Cardiac fibroblast (primary cell): Measurements from ENCODE around the gene TTBK1.

ENCODE experiments used
- DNase-seq, 2 donors: peaks; one replicate each; pipeline versions ENCODE4 v3.0.0 to v3.0.0-alpha.2; 2010; ENCODE audit warnings: low read depth in 2 of 2
- H3K4me3 ChIP-seq, 2 donors: replicated peaks in 1 of 2; 1 replicate in 1 of 2; 2 replicates in 1 of 2; pipeline ENCODE4 v1.5.1; 2011; ENCODE audit warnings: low read depth in 2 of 2, low read length in 2 of 2, mild to moderate bottlenecking in 2 of 2, moderate library complexity in 1 of 2
- TF ChIP-seq, protein P1 (sequence below): IDR thresholded peaks from one replicate; pipeline ENCODE4 v1.5.1; 2011; ENCODE audit warnings: low read depth, mild to moderate bottlenecking, low read length, inconsistent platforms

TTBK1 gene

DNA sequence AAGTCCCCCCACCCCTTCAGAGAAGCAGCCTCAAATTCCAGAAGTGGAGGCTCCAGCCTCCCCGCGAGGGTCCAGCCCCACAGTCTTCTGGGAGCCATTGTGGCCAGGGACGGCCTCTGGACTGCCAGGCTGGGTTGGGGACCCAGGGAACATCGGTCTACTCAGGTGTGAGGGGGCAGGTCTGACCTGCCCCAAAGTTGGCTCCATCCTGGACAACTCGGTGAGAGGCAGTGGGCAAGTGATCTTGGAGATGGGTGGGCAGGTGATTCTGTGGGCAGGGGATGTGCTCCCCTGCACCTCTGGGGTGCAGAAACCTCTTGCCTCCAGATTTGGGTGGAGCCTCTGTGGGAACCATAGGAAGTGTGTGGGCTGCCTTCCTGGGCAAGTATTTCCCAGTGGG lies 42.6 kb downstream of the TTBK1 start:
- TF ChIP-seq, protein P1, sequence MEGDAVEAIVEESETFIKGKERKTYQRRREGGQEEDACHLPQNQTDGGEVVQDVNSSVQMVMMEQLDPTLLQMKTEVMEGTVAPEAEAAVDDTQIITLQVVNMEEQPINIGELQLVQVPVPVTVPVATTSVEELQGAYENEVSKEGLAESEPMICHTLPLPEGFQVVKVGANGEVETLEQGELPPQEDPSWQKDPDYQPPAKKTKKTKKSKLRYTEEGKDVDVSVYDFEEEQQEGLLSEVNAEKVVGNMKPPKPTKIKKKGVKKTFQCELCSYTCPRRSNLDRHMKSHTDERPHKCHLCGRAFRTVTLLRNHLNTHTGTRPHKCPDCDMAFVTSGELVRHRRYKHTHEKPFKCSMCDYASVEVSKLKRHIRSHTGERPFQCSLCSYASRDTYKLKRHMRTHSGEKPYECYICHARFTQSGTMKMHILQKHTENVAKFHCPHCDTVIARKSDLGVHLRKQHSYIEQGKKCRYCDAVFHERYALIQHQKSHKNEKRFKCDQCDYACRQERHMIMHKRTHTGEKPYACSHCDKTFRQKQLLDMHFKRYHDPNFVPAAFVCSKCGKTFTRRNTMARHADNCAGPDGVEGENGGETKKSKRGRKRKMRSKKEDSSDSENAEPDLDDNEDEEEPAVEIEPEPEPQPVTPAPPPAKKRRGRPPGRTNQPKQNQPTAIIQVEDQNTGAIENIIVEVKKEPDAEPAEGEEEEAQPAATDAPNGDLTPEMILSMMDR = no peak
- no peak overlapping the region for H3K4me3 ChIP-seq
- no peak for DNase-seq

DNA sequence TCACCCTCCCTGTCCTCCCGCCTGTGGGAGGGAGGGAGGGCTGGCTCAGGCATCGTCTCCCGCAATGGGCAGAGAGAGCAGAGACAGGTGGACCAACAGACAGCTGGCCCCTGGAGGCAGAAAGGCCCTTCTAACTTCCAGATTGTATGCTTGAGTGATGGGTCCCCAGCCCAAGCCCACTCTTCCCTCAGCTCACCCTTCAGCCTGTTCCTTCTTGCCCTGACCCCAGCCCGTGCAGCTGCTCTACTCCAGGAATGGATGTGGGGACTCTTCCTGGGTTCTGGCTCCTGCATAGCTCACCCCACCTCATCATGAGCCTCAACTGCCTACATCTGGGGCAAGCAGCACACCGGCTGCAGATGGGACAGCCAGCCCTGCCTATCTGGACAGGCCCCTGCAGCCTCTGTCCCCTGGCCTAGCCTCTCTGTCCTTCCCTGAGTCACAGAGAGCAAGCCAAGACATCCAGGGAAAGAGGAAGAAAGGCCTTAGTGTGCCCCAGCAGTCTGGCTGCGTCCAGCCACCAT lies 43.2 kb downstream of the TTBK1 start:
- DNase-seq = no peak
- TF ChIP-seq, protein P1 = no peak
- H3K4me3 ChIP-seq = no peak overlapping the region

DNA sequence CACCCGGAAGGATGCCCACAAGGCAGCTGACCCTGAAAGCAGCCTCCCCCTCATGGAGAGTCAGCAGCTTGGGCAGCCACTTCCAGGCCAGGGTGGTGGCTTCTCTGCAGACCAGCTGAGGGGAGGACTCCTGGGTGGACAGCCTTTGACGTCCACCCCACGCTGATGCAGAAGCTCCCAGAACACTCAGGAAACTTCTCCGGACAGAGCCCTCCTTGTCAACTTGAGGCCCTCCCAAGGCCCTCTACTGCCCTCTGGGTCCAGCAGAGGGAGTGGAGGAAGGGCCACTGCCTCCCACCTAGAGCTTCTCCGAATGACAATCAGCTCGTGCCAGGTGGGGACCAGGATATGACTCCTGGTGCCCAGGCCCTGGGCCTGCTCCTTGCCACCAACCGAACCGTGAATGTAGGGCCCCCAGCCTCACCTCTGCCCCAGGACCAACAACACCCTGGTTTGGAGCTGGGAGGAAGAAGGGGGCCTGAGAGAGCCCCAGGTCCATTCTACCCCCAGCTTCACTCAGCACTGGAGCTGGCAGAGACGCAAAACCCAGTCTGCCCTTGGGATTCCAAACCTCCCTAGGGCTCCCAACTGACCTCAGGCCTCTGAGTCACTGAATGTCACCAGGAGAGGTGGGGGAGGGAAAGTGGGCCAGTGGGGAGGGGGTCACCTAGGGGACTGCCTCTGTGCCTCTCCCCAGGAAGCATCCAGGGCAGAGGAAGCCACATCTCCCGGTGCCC lies 43.9 kb downstream of the TTBK1 start:
- no peak overlapping the region for H3K4me3 ChIP-seq
- TF ChIP-seq, protein P1 = peak; percentile 5
- peak in 1 of 2 donors; percentile 4 for DNase-seq

DNA sequence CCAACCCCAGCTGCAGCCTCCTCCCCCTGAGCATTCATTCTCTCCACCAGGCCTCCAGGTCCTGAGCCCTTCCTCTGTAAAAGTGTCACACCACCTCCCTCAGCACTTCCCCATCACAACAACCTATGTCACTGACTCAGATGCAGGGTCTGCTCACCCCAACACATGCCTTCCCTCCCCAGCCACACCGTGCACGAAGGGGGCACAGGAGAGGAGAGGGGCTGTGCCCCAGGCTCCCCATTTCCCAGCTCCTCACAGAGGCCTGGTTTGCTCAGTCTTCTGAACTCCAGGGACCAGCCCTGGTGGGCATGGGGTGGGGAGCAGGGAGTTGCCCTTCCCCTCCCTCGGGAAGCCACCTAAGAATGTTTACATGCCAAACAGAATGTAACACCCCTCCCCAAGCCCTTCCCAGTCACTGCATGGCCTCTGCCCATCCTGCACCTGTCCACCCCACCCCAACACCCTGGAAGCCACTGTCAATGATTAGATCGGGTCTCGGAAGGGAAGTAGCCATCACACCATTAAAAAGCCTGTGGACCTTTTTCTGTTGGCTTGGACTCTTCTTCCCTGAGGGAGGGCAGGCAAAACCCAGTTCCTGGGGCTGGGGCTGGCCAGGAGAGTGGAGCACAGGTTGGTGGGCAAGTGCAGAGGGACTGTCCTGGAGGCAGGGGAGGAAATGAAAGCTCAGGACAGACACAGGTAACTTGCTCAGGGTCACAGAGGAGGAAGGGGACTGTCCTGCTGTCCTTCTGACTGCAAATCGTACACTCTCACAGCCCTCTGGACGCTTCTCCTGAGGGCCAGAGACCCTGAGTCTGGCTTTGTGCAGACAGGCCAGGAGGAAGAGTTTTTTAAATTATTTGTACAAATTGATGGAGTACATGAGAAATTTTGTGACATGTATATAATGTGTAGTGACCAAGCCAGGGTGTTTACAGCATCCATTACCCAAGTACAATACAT lies 44.7 kb downstream of the TTBK1 start:
- TF ChIP-seq, protein P1 = no peak
- no peak for DNase-seq
- H3K4me3 ChIP-seq = no peak overlapping the region

DNA sequence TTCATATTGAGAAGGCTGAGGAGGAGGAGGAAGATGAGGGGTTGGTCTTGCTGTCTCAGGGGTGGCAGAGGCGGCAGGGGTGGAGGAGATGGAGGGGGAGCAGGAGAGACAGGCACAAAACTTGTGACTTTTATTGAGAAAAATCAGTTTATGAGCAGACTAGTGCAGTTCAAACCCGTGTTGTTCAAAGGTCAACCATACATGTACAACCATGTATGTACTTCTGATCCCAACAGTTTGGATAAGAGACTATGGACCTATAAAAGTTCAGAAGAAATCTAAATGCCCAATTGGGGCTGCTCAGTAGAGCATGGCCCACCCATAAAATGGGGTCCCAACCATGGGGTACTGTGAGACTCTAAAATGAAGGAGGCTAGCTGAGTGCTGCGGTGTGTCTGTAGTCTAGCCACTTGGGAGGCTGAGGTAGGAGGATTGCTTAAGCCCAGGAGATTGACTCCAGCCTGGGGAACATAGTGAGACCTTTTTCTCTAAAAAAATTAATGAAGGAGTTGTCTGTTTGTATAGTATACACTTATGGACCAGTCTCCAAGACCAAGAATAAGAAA lies 47.1 kb downstream of the TTBK1 start:
- TF ChIP-seq, protein P1 = no peak
- DNase-seq = no peak
- H3K4me3 ChIP-seq = no peak overlapping the region

DNA sequence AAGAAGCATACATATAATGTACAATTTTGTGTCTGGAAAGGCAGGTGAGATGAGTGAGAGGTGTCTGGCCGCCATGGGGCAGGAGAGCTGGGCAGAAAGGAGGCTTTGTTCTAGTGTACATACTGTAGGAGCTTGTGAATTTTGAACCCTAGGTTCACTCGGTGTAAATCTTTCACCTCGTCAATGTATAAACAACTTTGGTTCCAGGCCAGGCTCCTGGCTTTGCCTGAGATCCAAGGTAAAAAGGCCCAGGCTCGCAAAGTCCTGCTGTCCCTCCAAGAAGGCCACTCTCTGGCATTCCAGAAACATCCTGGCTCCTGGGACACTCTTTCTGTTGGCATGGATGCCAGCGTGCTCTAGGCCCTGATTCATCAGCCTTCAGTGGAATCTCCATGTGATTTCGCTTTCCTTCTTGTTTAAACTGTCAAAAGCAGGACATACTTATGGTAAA lies 47.6 kb downstream of the TTBK1 start:
- TF ChIP-seq, protein P1 = no peak
- no peak overlapping the region for H3K4me3 ChIP-seq
- DNase-seq = no peak
